NCI-H146 (cell line): ENCODE data around the gene TMEM91.

Experiments
- DNase-seq: peaks from one replicate; lab custom pipeline; 2025; lab: John Stamatoyannopoulos, UW

TMEM91 gene

GRCh38 chr19:41431426-41432386 is 55.4 kb downstream of the TMEM91 start:
- DNase-seq = no peak

GRCh38 chr19:41433171-41433570 is 56.8 kb downstream of the TMEM91 start:
- no peak for DNase-seq
